Adrenal gland (tissue), 12 donors: ENCODE measurements around the gene HNRNPL. TPM values are rescaled to one million over a fixed set of nuclear protein-coding genes. Genes with fewer than 3 reads are reported as not detected.

ENCODE experiments used
- DNase-seq, 7 donors: peaks; one replicate each; pipeline ENCODE4 v3.0.0-alpha.2; 2019 to 2020
- H3K27ac ChIP-seq, 5 donors: fragments of 200-600 bp; sonication (generic) in 4 of 5; 1 replicate in 3 of 5; 2 replicates in 2 of 5; pipeline versions ENCODE4 v1.5.1 to v1.8.0; 2016 to 2020; ENCODE audit warnings: mild to moderate bottlenecking in 1 of 5
- H3K27me3 ChIP-seq: fragments of 200-600 bp; 2 replicates; pipeline ENCODE4 v1.8.0; 2021
- H3K36me3 ChIP-seq, 2 donors: fragments of 200-600 bp; replicated peaks in 1 of 2; 1 replicate in 1 of 2; 2 replicates in 1 of 2; pipeline versions ENCODE4 v1.5.1 to v1.8.0; 2018 to 2022
- H3K4me1 ChIP-seq, 2 donors: fragments of 200-600 bp; replicated peaks in 1 of 2; 1 replicate in 1 of 2; 2 replicates in 1 of 2; pipeline versions ENCODE4 v1.5.1 to v1.8.0; 2018 to 2021
- H3K4me3 ChIP-seq, 4 donors: fragments of 200-600 bp; sonication (generic) in 3 of 4; one replicate each; pipeline ENCODE4 v1.5.1; 2016 to 2018
- H3K9me3 ChIP-seq, 3 donors: fragments of 200-600 bp; sonication (generic) in 1 of 3; replicated peaks in 1 of 3; 1 replicate in 2 of 3; 2 replicates in 1 of 3; pipeline versions ENCODE4 v1.5.1 to v1.8.0; 2016 to 2021
- POLR2A ChIP-seq, 2 donors: fragments of 450-650 bp; IDR thresholded peaks; one replicate each; pipeline ENCODE4 v1.6.1; 2017; ENCODE audit warnings: antibody characterized with exemption in 2 of 2, mild to moderate bottlenecking in 2 of 2, moderate library complexity in 1 of 2
- WGBS, 4 donors: extraction: QIAGEN DNeasy Blood & Tissue Kit in 2 of 4; methylation state at CpG; one replicate each; pipeline versions ENCODE4 v1.1.5 to v1.1.7; 2013 to 2017; 5-methylcytosine and 5-hydroxymethylcytosine counted together
- intact Hi-C, 2 donors: fragments of 100-400 bp; cut with DNase I; formaldehyde crosslinking; loops; one replicate each; pipeline versions ENCODE4 v1.14.1 to v1.15.0; 2022 to 2023
- polyA plus RNA-seq, 3 donors: library from polyadenylated mRNA; stranded (reverse); fragments of 200-250 nt in 2 of 3; fragments of 350-450 nt in 1 of 3; fragmentation: Illumina TruSeq in 1 of 3; extraction: RNeasy Lipid Tissue Mini Kit (QIAGEN cat#74804) in 1 of 3; gene quantifications; one replicate each; pipeline ENCODE4 v1.2.3, GENCODE V29; 2013 to 2014
- small RNA-seq, 2 donors: library from RNA; depleted of rRNA; stranded (forward); fragments of <200 nt; gene quantifications; one replicate each; pipeline ENCODE3, GENCODE V24; 2016
- total RNA-seq, 9 donors: library from RNA; depleted of rRNA in 4 of 9; stranded (reverse); fragments of >200 nt in 4 of 9; fragments of 120-200 nt in 1 of 9; fragmentation: NEBNext Ultra II Directional in 1 of 9; extraction: Animal tissue kit (Norgen Biotek cat#: 25700) in 1 of 9; gene quantifications; one replicate each; pipeline versions ENCODE4 v1.1.0 to v1.2.4, GENCODE V29; 2013 to 2023
- donor health status: healthy with polysubstance abuse.
- donor health status: Bipolar disorder and iron deficiency.
- donor health status: DM: yes; HTN: yes; CAD: no.
- donor health status: DM: no; HTN: no; CAD: no.
- donor health status: DM: no; HTN: no; CAD: no.
- donor health status: DM: yes; HTN: yes; CAD: no.

Gene HNRNPL
- total and polyA plus RNA-seq, 12 donors, result 133 to 295 (median 203) TPM

DNA sequence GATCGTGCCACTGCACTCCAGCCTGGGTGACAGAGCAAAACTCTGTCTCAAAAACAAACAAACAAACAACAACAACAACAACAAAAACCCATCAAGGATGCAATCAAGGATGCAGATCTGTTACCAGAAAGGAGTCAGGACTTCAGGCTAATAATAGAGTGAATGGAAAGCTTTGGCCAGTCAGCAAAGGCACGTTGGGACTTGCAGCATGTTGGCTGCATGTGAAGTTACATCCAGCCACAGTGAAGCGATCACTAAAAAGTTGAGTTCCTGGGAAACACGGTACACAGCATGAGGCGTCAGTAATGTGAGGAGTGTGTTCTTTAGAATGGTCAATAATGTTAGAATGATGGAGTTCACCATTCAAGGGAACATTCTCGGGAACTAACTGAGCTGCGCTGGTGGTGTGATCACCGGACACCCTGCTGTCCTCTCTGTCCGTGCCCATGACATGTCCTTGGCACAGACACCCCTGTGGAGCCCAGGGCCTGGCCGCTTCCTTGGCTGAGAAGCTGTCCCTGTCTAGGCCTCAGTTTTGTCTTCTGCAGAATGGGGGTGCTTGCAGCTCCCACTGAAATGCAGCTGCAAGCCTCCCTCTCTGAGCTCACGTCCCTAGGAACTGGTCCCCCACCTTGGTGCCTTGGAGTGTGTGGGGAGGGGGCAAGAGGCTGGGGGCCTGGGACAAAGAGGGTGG lies 63.1 kb downstream of the HNRNPL start:
- H3K4me1 ChIP-seq, result no peaks in the 10 kb centered on the region
- no peaks in the 10 kb centered on the region for H3K9me3 ChIP-seq
- 80 to 87% (median 82%) methylated on average over 11 of the region's 11 CpGs for WGBS, 4 donors
- no peak for DNase-seq
- no peak overlapping the region for H3K27ac ChIP-seq
- no peak for TF ChIP-seq POLR2A (IDR thresholded peaks at IDR 0.05)
- no peak overlapping the region for H3K4me3 ChIP-seq
- H3K27me3 ChIP-seq, result no peaks in the 10 kb centered on the region
- no peaks in the 10 kb centered on the region for H3K36me3 ChIP-seq
- intact Hi-C loops, result no loop called here

Small RNA genes lying within 50 kb of the gene (small RNA-seq; reads per million reads assigned to genes)
- gene RNU6-140P, result 0 reads per million in 2 donors

Other genes with a start within 250 kb of the HNRNPL start
- 1 to 10 TPM; 1.1 to 7.9 (median 4.0) TPM for gene MAP4K1, start 232.0 kb downstream of the HNRNPL start, total RNA-seq
- gene MAP4K1, start 232.0 kb downstream of the HNRNPL start, polyA plus RNA-seq, result 10 to 100 TPM in 1 of 3 donors, 1 to 10 TPM in 2; 1.2 to 12.5 (median 6.8) TPM
- gene EIF3K, start 230.8 kb downstream of the HNRNPL start, total RNA-seq, result 100 to 1,000 TPM; 196 to 537 (median 278) TPM
- gene EIF3K, start 230.8 kb downstream of the HNRNPL start, polyA plus RNA-seq, result 100 to 1,000 TPM; 177 to 292 (median 216) TPM
- 100 to 1,000 TPM; 223 to 773 (median 563) TPM for gene ACTN4, start 202.3 kb downstream of the HNRNPL start, total RNA-seq
- gene ACTN4, start 202.3 kb downstream of the HNRNPL start, polyA plus RNA-seq, result 100 to 1,000 TPM; 148 to 586 (median 554) TPM
- 1 to 10 TPM in 5 of 9 donors, under 1 TPM in 3, not detected in 1; 0.39 to 5.0 (median 3.3) TPM for gene CAPN12, start 105.5 kb downstream of the HNRNPL start, total RNA-seq
- 10 to 100 TPM in 2 of 3 donors, under 1 TPM in 1; 0.68 to 23.1 (median 11.2) TPM for gene CAPN12, start 105.5 kb downstream of the HNRNPL start, polyA plus RNA-seq
- not detected for gene LGALS7, start 76.5 kb downstream of the HNRNPL start, total RNA-seq
- not detected for gene LGALS7, start 76.5 kb downstream of the HNRNPL start, polyA plus RNA-seq
- under 1 TPM in 1 of 9 donors, not detected in 8; 0.33 TPM for gene LGALS7B, start 60.8 kb downstream of the HNRNPL start, total RNA-seq
- gene LGALS7B, start 60.8 kb downstream of the HNRNPL start, polyA plus RNA-seq, result 1 to 10 TPM in 1 of 3 donors, not detected in 2; 1.0 TPM
- 1 to 10 TPM in 2 of 9 donors, under 1 TPM in 2, not detected in 5; 0.30 to 3.1 (median 1.4) TPM for gene LGALS4, start 37.0 kb downstream of the HNRNPL start, total RNA-seq
- gene LGALS4, start 37.0 kb downstream of the HNRNPL start, polyA plus RNA-seq, result 1 to 10 TPM in 2 of 3 donors, under 1 TPM in 1; 0.64 to 4.5 (median 1.5) TPM
- 100 to 1,000 TPM; 161 to 570 (median 425) TPM for gene ECH1, start 18.2 kb downstream of the HNRNPL start, total RNA-seq
- 100 to 1,000 TPM; 308 to 701 (median 481) TPM for gene ECH1, start 18.2 kb downstream of the HNRNPL start, polyA plus RNA-seq
- gene RINL, start 28.3 kb upstream of the HNRNPL start, total RNA-seq, result 10 to 100 TPM in 1 of 9 donors, 1 to 10 TPM in 7, under 1 TPM in 1; 0.54 to 11.4 (median 4.8) TPM
- gene RINL, start 28.3 kb upstream of the HNRNPL start, polyA plus RNA-seq, result 10 to 100 TPM in 1 of 3 donors, 1 to 10 TPM in 2; 5.6 to 24.1 (median 7.1) TPM
- 100 to 1,000 TPM in 4 of 9 donors, 10 to 100 TPM in 5; 46.4 to 145 (median 70.4) TPM for gene SIRT2, start 49.6 kb upstream of the HNRNPL start, total RNA-seq
- gene SIRT2, start 49.6 kb upstream of the HNRNPL start, polyA plus RNA-seq, result 10 to 100 TPM; 50.3 to 79.4 (median 51.1) TPM
- 10 to 100 TPM; 17.2 to 51.6 (median 29.3) TPM for gene NFKBIB, start 50.0 kb upstream of the HNRNPL start, total RNA-seq
- 10 to 100 TPM; 12.4 to 73.0 (median 36.1) TPM for gene NFKBIB, start 50.0 kb upstream of the HNRNPL start, polyA plus RNA-seq
- gene CCER2, start 62.2 kb upstream of the HNRNPL start, total RNA-seq, result under 1 TPM in 3 of 9 donors, not detected in 6; 0.44 to 0.54 (median 0.47) TPM
- 1 to 10 TPM in 2 of 3 donors, under 1 TPM in 1; 0.15 to 4.4 (median 2.4) TPM for gene CCER2, start 62.2 kb upstream of the HNRNPL start, polyA plus RNA-seq
- gene SARS2, start 80.8 kb upstream of the HNRNPL start, total RNA-seq, result 10 to 100 TPM; 20.2 to 41.4 (median 35.1) TPM
- 100 to 1,000 TPM in 2 of 3 donors, 1 to 10 TPM in 1; 9.1 to 116 (median 108) TPM for gene SARS2, start 80.8 kb upstream of the HNRNPL start, polyA plus RNA-seq
- gene MRPS12, start 81.0 kb upstream of the HNRNPL start, total RNA-seq, result 10 to 100 TPM; 38.2 to 64.4 (median 45.2) TPM
- 10 to 100 TPM; 14.6 to 27.0 (median 22.4) TPM for gene MRPS12, start 81.0 kb upstream of the HNRNPL start, polyA plus RNA-seq
- 10 to 100 TPM in 4 of 9 donors, 1 to 10 TPM in 5; 4.1 to 18.7 (median 9.7) TPM for gene FBXO17, start 125.8 kb upstream of the HNRNPL start, total RNA-seq
- gene FBXO17, start 125.8 kb upstream of the HNRNPL start, polyA plus RNA-seq, result 10 to 100 TPM in 1 of 3 donors, 1 to 10 TPM in 2; 4.7 to 12.1 (median 9.2) TPM
- 10 to 100 TPM in 2 of 9 donors, 1 to 10 TPM in 7; 1.8 to 17.2 (median 3.6) TPM for gene FBXO27, start 182.6 kb upstream of the HNRNPL start, total RNA-seq
- 1 to 10 TPM; 1.1 to 2.3 (median 2.0) TPM for gene FBXO27, start 182.6 kb upstream of the HNRNPL start, polyA plus RNA-seq
- gene ACP7, start 234.4 kb upstream of the HNRNPL start, total RNA-seq, result not detected
- not detected for gene ACP7, start 234.4 kb upstream of the HNRNPL start, polyA plus RNA-seq